GM18861 (cell line): ENCODE results near the gene IGSF23.
"Not testable (repeated sequence)": the region's sequence is repeated elsewhere in the genome, so short reads cannot be mapped to it uniquely, and the experiment has no call there.

Experiments used
- ATAC-seq: cut with Tn5 transposase; IDR thresholded peaks from one replicate; pipeline ENCODE4 v1.9.1; 2021; ENCODE audit not compliant: unreplicated experiment

IGSF23 gene

DNA sequence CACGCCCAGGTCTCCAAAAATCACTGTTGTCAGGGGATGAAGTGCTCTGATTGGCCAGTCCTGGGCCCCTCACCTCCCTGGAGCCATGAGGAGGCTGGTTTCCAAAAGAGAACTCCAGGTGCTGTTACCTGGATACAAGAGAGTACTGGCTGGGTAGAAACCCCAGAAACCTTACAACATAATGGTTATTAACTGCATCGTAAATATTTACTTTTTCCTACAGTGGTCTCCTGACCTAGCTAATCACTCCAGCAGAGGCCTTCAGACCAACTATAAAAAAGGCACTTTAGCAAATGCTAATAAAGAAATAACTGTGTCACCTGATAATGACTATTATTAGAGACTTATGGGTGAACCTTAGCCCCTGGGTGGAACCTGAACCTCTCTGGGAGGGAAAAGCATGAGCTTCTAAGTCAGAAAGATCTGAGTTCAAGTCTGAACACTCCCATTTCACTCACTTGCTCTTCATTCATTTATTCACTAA lies 1.5 kb upstream of the IGSF23 start:
- no peak for ATAC-seq

DNA sequence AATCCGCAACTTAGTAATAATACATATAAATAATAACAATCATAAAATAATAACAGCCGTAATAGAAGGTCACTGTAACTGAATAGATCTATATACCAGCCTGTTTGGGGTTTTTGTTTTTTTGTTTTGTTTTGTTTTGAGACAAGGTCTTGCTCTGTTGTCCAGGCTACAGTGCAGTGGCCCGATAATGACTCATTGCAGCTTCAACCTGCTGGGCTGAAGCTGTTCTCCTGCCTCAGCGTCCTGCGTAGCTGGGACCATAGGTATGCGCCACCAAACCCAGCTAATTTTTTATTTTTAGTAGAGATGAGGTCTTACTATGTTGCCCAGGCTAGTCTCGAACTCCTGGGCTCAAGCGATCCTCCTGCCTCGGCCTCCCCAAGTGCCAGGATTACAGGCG lies 950 bp downstream of the IGSF23 start:
- no peak for ATAC-seq

DNA sequence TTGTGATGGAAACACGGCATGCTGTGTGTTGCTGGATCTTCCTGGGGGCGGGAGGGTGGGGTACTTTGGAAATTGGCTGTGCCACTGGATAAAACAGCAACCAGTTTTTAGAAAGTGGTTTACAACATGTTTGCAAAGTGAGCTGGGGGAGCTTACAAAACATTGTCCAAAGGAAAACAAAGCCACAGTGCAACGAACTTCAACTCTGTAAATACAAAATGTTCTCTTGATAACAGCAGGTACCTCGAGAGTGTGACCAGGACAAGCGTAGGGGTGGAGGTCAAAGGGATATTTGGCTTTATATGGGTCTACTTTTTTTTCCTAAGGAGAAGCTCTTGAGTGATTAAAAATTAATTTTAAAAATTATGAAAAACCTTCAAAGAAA lies 2.5 kb downstream of the IGSF23 start:
- no peak for ATAC-seq

DNA sequence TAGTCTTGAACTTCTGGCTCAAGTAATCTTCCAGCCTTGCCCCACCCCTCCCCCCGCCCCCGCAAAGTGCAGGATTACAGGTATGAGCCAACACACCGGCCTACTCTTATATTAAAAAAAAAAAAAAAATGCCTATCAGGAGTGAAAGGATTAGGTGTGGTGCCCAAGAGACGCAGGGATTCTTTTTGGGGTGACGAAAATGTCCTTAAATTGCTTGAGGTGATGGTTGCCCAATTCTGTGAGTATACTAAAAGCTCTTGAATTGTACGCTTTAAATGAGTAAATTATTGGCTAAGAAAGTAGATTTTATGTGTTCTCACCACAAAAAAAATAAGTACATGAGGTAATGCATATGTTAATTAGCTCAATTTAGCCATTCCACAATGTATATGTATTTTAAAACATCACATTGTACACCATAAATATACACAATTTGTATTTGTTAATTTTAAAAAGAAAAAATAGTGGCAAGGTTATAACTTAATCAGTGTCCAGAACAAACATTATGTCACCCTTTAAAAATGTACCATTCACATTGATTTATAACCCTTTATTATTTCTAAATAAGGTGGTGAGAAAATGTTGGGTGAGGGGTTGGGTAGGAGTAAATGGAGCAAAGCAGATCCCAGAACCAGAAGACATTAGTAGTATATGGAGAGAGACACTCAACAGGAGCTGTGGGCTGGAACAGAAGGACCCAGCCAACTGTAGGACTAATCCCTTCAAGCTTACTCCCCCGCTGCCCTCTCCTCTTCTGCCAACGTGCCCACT lies 3.9 kb downstream of the IGSF23 start:
- no peak for ATAC-seq

DNA sequence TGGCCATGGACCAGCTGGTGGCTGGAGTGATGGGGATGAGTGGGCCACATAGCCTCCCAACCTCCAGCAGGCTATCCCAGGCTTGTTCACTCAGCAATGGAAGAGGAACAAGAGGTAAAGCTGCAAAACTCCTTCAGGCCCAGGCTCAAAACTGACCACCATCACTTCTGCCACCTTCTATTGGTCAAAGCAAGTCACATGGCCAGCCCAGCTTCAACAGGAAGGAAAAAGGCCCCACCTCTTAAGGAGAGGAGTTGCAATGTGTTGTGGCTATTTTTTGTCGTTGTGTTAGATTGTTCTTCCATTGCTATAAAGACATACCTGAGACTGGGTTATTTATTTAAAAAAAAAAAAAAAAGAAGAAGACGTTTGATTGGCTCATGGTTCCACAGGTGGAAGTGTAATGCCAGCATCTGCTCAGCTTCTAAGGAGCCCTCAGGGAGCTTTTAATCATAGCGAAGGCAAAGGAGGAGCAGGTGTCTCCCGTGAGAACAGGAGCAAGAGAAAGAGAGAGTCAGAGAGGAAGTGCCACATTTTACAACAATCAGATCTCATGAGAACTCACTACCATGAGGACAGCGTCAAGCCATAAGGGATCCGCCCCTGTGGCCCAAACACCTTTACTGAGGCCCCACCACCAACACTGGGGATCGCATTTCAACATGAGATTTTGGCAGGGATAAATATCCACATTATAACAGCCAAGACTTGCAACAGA lies 5.4 kb downstream of the IGSF23 start:
- ATAC-seq, result no peak

DNA sequence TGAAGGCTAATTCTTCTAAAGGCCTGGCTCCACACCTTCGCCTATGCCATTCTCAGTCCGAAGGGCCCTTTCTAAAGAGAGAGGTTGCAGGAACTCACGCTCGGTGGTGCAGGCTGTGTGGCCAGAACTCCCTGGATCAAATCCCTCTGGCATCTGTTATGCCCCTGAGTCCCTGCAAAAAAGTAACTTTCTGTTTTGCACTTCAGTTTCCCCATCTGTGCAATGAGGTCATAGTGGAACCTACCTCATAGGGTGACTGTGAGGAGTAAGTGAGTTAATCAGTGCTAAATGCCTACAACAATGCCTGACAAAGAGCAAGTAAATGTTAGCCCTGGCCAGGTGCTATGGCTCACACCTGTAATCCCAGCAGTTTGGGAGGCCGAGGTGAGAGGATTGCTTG lies 7.3 kb downstream of the IGSF23 start:
- ATAC-seq, result no peak

DNA sequence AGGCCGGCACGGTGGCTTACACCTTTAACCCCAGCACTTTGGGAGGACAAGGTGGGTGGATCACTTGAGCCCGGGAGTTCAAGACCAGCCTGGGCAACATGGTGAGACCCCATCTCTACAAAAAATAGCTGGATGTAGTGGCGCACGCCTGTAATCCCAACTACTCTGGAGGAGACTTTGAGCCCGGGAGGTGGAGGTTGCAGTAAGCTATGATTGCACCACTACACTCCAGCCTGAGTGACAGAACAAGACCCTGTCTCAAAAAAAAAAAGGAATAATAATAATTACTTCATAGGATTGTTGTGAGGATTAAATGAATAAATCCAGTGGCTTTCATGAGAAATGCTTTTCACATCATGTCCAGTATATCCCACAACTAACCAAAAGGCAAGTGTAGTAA lies 8.0 kb downstream of the IGSF23 start:
- no peak for ATAC-seq

DNA sequence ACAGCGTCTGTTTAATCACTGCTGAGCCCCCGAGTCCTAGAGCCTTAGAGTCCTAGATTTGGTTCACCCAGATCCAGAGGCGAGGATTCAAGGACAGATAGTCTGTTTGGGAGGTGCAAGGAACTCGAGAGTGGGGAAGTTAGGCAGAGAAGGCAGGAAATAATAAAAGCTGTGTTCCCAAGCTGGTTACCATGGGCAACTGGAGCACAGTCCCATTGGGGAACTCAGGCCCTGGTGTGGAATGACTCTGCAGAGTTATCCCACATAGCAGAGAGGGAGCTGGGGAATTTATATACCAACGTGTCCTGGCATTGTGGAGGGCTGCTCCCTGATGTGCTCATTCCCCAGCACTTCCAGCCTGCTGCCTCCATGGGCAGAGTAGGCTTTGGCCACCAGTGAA lies 9.7 kb downstream of the IGSF23 start:
- ATAC-seq, result no peak

DNA sequence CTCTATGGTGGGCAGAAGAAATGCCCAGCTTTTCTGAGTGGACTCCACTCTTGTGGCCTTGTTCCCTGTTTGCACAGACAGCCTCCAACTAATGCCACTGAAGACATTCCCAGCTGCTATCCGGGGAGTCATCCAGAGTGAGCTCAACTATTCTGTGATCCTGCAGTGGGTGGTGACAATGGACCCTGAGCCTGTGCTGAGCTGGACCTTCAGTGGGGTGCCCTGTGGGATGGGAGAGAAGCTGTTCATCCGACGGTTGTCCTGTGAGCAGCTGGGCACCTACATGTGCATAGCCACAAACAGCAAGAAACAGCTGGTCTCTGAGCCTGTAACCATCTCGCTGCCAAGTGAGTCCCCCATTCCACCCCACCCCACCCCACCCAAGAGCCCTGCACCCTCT lies 10.3 kb downstream of the IGSF23 start:
- no peak for ATAC-seq

DNA sequence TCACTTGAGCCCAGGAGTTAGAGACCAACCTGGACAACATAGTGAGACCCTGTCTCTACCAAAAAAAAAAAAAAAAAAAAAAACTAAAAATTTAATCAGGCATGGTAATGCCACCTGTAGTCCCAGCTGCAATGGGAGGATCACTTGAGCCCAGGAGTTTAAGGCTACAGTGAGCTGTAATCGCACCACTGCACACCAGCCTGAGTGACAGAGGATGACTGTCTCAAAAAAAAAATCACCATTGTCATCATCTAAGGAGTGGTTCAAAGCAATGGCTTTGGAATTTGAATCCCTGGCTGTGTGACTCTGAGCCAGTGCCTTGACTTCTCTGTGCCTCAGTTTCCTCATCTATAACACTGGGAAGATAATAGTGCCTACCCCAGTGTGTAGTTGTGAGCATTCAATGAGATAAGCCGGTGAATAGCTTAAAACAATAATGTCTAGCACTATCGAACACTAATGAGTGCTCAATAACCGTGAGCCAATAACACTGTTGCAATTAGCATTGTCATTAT lies 11.5 kb downstream of the IGSF23 start:
- ATAC-seq, result no peak

DNA sequence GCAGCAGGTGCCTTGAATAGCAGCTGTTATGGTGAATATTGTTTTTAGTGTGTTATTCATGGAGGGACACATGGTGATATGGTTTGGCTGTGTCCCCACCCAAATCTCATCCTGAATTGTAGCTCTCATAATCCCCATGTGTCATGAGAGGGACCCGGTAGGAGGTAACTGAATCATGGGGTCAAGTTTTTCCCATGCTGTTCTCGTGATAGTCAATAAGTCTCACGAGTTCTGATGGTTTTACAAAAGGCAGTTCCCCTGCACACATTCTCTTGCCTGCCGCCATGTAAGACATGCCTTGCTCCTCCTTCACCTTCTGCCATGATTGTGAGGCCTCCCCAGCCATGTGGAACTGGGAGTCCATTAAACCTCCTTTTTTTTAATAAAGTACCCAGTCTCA lies 12.3 kb downstream of the IGSF23 start:
- not testable (repeated sequence) for ATAC-seq

DNA sequence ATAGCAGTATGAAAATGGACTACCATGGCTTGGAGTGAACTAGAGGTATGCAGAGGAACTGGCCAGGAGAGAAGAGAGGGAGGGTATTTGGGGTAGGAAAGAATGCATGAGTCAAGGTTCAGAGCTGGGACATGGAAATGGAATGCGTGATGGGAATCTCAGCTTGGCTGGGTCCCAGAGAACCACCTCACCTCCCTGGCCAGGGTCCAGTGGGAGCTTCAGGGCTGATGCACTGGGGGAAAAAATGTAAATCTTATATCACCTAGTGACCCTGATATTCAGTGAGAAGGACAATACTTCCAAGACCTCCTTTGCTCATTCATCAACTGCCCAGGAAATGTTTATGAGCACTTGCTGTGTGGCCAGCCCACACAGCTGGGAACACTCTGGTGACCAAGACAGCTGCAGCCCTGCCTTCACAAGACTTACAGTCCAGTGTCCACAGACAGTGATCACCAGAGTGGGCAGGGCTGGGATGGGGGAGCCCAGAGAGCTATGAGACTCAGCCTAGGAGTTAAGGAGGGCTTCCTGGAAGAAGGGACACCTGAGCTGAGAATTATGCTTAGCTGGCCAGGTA lies 12.8 kb downstream of the IGSF23 start:
- no peak for ATAC-seq

DNA sequence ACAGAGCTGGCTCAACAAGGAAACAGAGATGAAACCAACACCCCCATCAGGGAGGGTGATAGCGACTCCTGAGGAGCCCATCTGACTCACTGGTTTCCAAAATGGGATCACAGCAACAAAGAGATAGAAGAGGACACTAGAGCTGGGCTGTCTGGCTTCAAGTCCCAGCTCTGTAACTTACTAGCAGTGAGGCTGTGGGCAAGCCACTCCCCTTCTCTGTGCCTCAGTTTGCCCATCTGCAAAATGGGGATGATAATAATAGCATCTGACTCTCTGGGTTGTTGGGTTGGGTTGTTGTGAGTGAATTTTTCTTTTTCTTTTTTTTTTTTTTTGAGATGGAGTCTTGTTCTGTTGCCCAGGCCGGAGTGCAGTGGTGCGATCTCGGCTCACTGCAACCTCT lies 14.3 kb downstream of the IGSF23 start:
- ATAC-seq, result no peak

DNA sequence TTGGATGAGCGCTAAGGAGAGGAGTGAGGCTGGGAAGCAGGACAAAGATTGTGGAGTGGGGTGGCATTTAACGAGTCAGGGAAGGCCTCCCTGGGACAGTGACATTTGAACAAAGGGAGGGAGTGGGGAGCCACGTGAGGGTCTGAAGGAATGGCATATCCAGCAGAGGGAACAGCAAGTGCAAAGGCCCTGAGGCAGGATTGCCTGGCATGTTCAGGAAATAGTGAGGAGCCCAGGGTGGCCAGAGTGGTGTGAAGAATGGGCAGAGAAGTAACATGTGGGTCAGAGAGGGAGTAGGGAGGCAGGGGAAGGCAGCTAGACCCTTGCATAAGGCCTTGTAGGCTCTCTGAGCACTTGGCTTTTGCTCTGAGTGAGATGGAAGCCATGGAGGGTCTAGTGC lies 15.4 kb downstream of the IGSF23 start:
- no peak for ATAC-seq

DNA sequence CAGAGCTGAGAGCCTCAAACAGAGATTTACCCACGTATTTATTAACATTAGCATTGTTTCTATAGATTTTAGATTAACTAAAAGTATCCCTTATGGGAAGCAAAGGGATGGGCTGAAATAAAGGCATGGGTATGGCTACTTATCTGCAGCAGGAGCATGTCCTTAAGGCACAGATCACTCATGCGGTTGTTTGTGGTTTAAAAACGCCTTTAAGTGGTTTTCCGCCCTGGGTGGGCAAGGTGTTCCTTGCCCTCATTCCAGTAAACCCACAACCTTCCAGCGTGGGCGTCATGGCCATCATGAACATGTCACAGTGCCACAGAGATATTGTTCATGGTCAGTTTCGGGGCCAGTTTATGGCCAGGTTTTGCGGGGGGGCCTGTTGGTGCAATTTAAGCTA lies 18.2 kb downstream of the IGSF23 start:
- ATAC-seq, result not testable (repeated sequence)

DNA sequence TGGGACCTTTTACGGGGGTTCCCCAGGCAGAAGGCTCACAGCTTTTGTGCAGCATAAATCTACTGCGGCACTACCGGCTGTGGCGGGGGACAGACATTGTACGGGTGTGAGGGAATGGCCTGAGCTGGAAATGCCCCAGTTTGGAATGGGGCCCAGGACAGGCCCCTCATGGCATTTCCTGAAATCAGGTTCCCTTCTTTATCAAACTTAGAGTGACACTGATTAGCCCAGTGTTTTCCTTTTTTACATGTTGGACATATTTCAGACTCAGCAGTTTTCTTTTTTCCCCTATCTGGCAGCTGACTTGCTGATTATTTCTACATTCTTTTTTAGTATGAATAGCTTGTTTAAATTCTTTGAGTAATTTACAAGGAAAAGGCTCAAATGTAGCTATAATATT lies 20.7 kb downstream of the IGSF23 start:
- not testable (repeated sequence) for ATAC-seq

DNA sequence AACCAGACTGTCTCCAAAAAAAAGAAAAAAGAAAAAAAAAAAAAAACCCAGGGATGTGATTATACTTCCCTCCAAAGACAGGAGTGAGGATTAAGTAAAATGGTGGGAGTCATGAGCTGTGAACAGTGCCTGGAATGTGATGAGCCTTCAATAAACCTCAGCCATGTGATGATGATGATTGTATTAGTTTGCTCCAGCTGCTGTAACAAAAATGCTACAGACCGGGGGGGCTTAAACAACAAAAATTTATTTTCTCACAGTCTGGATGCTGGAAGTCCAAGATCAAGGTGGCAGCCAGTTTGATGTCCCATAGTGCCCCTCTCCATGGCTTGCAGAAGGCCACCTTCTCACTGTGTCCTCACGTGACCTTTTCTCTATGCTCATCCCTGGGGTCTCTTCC lies 21.4 kb downstream of the IGSF23 start:
- ATAC-seq, result no peak

DNA sequence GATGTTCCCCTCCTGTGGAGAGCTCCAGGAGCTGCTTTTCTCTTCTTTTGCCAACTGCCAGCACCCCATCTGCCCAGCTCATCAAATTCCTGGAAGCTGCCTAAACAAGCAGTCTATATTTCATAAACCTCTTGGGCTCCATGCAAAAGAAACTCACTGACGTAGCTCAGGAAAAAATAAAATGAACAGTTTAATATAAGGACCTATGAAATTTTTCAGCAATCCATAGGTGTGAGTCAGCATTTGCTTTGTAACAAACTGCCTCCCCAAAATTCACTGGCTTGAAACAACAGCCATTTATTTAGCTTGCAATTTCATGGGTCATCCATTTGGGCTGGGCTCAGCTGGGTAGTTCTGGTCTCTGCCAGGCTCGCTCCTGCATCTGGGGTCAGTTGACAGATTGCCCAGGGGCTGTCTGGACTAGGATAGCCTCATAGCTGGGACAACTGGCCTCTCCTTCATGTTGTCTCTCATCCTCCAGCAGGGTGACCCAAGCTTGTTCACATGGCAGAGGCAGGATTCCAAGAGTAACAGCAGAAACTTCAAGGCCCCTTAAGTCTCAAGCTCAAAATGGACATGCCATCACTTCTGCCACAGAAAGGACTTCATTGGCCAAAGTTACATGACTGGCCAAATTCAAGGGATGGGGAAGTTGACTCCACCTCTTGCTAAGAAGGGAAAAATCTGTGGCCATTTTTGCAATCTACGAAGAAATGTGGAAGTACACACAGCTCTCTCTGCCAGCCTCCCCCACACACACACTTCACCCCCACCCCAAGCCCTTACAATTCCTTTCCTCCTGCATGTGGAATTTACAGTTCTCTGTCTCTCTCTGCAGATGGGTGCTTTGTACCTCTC lies 22.4 kb downstream of the IGSF23 start:
- no peak for ATAC-seq

DNA sequence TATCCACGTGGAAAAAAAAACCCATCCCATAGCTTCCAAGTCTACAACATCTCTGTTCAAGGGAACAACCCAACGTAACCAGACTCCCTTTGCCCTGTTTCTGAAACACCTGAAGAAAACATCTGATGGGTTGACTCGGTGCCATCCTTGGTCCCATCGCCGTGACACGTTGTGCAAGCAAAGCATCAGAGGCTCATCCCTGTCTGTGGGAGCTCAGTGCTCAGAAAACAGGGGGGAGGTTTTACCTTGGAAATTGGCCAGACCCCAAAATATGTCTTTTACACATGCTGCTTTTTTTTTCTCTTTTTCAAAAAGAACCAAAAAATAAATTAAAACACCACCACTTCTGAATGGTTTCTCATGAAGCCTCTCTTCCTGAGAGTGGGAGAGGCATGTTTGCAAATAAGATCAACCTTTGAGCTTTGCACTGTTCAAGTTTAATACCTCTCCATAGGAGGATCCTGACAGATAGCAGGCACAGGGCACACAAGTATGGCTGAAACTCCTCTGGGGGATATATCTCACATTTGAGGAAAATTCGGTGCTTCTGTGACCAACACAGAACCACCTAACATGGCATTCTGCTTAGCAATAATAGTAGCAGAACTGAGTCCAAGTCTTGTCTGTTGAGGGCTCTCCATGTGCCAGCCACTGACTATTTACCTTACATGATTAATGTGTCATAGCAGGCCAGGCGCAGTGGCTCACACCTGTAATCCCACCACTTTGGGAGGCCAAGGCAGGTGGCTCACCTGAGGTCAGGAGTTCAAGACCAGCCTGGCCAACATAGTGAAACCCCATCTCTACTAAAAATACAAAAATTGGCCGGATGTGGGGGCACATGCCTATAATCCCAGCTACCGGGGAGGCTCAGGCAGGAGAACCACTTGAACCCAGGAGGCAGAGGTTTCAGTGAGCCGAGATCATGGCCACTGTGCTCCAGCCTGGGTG lies 23.4 kb downstream of the IGSF23 start:
- no peak for ATAC-seq

DNA sequence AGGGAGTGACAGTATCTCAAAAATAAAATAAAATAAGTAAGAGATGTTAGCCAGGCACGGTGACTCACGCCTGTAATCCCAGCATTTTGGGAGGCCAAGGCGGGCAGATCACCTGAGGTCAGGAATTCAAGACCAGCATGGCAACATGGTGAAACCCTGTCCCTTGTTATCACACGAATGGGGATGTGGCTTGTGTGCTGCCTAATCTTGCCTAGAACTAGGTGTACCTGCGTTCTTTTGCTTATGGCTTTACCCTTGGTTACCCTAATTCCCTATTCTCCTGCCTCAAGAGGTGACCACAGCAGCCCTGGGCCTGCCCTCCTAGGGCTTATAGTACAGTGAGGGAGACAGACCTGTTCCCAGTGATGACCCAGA lies 24.0 kb downstream of the IGSF23 start:
- no peak for ATAC-seq
